Thoracic aorta (tissue), 2 donors: ENCODE results near the gene PRKCA. TPM values are rescaled to one million over a fixed set of nuclear protein-coding genes. Genes with fewer than 3 reads are reported as not detected.

Experiments used
- ATAC-seq: fragments of 150-250 bp; one replicate; pipeline ENCODE4 v1.8.0; 2017; ENCODE audit warnings: low read depth; ENCODE audit not compliant: insufficient number of reproducible peaks, low FRiP score
- DNase-seq: peaks from one replicate; pipeline ENCODE4 v3.0.0-alpha.2; 2020; ENCODE audit warnings: low spot score
- H3K27ac ChIP-seq, 2 donors: fragments of 200-600 bp; sonication (generic); 1 replicate in 1 of 2; 2 replicates in 1 of 2; pipeline ENCODE4 v1.5.1; 2016; ENCODE audit warnings: mild to moderate bottlenecking in 2 of 2, moderate library complexity in 2 of 2
- H3K27me3 ChIP-seq: fragments of 200-600 bp; sonication (generic); replicated peaks from 2 replicates; pipeline ENCODE4 v1.6.0; 2016; ENCODE audit warnings: mild to moderate bottlenecking; ENCODE audit not compliant: insufficient read depth
- H3K36me3 ChIP-seq: fragments of 200-600 bp; sonication (generic); one replicate; pipeline ENCODE4 v1.5.1; 2016
- H3K4me1 ChIP-seq, 2 donors: fragments of 200-600 bp; sonication (generic); 1 replicate in 1 of 2; 2 replicates in 1 of 2; pipeline versions ENCODE4 v1.5.1 to v1.6.0; 2016; ENCODE audit warnings: low read depth in 2 of 2, mild to moderate bottlenecking in 1 of 2; ENCODE audit not compliant: control insufficient read depth in 1 of 2
- H3K4me3 ChIP-seq: fragments of 200-600 bp; sonication (generic); 2 replicates; pipeline ENCODE4 v1.5.1; 2016; ENCODE audit warnings: mild to moderate bottlenecking
- H3K9me3 ChIP-seq: fragments of 200-600 bp; sonication (generic); 2 replicates; pipeline ENCODE4 v1.5.1; 2016
- total RNA-seq, 2 donors: library from RNA; depleted of rRNA; stranded (reverse); fragments of >200 nt; gene quantifications; one replicate each; pipeline versions ENCODE4 v1.1.0 to v1.2.3, GENCODE V29; 2016
- TF ChIP-seq, protein P1 (sequence below): fragments of 200-600 bp; sonication (generic); IDR thresholded peaks from one replicate; pipeline ENCODE4 v1.5.1; 2019; ENCODE audit warnings: antibody characterized with exemption

The PRKCA gene
- total RNA-seq, 2 donors from 2014 or later = 9.1 to 11.6 TPM

DNA sequence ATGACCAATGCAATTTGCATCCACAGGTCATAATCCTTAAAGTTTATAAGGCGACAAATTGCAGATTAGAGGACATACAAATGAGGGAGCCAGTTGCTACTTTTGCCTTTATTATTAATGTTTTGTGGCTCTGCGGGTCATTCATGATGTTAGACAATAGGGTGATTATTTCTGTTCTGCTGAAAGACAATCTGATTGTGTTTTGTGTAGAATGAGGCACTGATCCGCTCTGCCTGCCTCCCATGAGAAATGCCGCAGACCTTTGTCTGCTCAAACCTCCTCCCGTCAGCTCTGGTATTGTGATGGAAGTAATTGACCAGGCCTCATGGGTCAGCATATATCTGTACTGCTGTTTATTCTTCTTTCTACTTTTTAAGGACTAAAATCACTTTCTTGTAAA, 224.9 kb downstream of the PRKCA start:
- Histone ChIP-seq H3K9me3 (no peaks in the 10 kb centered on the region), H3K27ac (no peak overlapping the region), H3K4me1 (no peaks in the 10 kb centered on the region), H3K36me3 (no peaks in the 10 kb centered on the region), H3K27me3 (no peaks in the 10 kb centered on the region), H3K4me3 (no peak overlapping the region)
- DNase-seq (no peak), ATAC-seq (no peak)
- TF ChIP-seq, protein P1, sequence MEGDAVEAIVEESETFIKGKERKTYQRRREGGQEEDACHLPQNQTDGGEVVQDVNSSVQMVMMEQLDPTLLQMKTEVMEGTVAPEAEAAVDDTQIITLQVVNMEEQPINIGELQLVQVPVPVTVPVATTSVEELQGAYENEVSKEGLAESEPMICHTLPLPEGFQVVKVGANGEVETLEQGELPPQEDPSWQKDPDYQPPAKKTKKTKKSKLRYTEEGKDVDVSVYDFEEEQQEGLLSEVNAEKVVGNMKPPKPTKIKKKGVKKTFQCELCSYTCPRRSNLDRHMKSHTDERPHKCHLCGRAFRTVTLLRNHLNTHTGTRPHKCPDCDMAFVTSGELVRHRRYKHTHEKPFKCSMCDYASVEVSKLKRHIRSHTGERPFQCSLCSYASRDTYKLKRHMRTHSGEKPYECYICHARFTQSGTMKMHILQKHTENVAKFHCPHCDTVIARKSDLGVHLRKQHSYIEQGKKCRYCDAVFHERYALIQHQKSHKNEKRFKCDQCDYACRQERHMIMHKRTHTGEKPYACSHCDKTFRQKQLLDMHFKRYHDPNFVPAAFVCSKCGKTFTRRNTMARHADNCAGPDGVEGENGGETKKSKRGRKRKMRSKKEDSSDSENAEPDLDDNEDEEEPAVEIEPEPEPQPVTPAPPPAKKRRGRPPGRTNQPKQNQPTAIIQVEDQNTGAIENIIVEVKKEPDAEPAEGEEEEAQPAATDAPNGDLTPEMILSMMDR = no peak

DNA sequence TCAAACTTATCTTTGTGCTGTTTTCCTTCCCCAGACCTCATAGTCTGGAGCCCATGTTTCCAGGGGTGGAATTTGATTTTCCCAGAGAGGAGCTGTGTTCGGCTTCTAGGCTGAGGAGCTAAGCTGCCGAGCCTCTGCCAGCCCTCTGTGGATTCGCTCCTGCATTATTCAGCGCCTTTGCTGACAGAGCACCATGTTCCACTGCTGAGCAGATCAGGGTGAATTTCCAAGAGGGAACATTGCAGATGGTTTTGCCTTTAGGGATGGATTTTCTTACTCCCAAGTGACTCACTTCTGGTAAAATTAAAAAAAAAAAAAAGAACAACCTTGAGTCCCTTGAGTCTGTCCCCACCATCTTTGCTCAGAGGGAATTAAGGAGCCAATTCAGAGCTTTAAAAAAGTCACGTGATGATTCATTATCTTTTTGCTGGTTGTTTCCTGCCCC, 229.5 kb downstream of the PRKCA start:
- TF ChIP-seq, protein P1 = no peak
- DNase-seq = no peak
- Histone ChIP-seq H3K27ac (no peak overlapping the region), H3K9me3 (no peaks in the 10 kb centered on the region), H3K27me3 (no peaks in the 10 kb centered on the region), H3K4me3 (no peak overlapping the region), H3K4me1 (no peaks in the 10 kb centered on the region), H3K36me3 (no peaks in the 10 kb centered on the region)
- no peak for ATAC-seq

DNA sequence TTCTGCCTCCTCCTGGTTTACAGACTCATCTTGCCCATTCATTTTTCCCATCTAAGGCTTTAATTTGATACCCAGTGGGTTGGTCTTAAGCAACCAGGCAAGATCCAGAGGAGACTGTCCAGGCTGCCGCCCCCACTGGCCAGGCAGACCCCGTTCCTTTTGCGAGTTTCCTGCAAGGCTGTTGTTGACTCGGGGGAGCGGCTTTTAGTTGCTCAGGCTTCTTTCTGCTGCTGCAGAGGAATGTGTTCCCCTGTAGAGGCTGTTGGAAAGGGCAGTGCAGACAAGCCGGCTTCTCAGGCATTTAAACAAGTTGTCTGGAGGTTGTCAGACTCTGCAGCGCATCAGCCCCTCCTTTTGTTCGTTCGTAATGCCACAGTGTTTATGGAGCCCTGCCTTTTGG, 231.2 kb downstream of the PRKCA start:
- ATAC-seq = no peak
- Histone ChIP-seq H3K9me3 (no peaks in the 10 kb centered on the region), H3K27me3 (no peaks in the 10 kb centered on the region), H3K27ac (no peak overlapping the region), H3K4me1 (no peaks in the 10 kb centered on the region), H3K4me3 (no peak overlapping the region), H3K36me3 (no peaks in the 10 kb centered on the region)
- DNase-seq = no peak
- TF ChIP-seq, protein P1 = no peak

DNA sequence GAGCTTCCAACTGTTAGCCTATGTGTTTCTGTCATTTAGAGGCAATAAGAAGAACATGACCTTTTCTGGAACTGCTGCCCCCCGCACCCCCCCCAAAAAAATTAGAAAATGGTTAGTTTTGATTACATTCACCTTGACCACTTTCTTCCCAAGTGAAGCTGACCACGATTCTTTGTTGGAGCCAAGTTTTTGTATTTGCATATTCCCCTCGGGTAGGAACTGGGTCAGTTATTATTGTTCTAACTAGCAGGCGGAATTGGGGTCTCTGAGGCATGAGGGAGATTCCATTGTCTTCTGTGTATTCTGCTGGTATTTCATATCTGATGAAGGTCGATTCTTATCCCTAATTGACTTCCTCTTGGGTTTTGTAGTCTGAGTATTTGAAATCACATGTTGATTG, 231.6 kb downstream of the PRKCA start:
- TF ChIP-seq, protein P1 = no peak
- no peak overlapping the region for H3K4me3 ChIP-seq
- no peaks in the 10 kb centered on the region for H3K4me1 ChIP-seq
- no peak for ATAC-seq
- DNase-seq = no peak
- no peaks in the 10 kb centered on the region for H3K36me3 ChIP-seq
- H3K9me3 ChIP-seq = no peaks in the 10 kb centered on the region
- no peaks in the 10 kb centered on the region for H3K27me3 ChIP-seq
- no peak overlapping the region for H3K27ac ChIP-seq

DNA sequence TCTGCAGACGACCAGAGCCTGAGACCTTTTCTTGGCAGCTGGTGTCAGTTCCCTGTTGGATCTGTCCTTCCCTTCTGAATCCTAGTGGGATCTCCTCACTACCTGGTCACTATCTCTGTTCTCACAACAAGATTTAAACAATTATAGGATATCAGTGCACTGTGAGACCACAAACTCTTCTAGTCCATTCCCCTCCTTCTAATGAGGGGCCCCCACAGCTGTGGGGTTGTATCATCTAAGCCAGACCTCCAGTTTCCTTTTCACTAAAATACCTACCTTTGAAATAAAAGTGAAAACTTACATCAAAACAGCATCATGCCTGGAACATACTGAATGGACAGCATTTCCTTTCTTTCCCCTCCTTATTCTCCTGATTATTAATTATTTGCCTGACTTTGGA, 233.2 kb downstream of the PRKCA start:
- peaks cover 0 to 3% of the 10 kb centered on the region in 2 donors for H3K4me1 ChIP-seq
- no peak overlapping the region for H3K27ac ChIP-seq
- TF ChIP-seq, protein P1 = no peak
- DNase-seq = no peak
- no peak for ATAC-seq
- H3K4me3 ChIP-seq = no peak overlapping the region
- no peaks in the 10 kb centered on the region for H3K36me3 ChIP-seq
- H3K9me3 ChIP-seq = no peaks in the 10 kb centered on the region
- no peaks in the 10 kb centered on the region for H3K27me3 ChIP-seq
